ENCODE data around the gene AGBL3.
"Not testable (repeated sequence)": the region's sequence is repeated elsewhere in the genome, so short reads cannot be mapped to it uniquely, and the experiment has no call there.

Gene AGBL3

GRCh38 chr7:135170274-135170997 lies 184.1 kb downstream of the AGBL3 start, which contains the start of gene CYREN:
Gene CYREN (minus strand): TSS chr7:135170707. CDS start chr7:135168922, 1,785 bp downstream.
- DNase-seq, result peak; percentile 98

GRCh38 chr7:135170998-135171481 lies 184.7 kb downstream of the AGBL3 start:
- not testable (repeated sequence) for DNase-seq

- peak; percentile 95 for DNase-seq
Observed at GRCh38 chr7:135171581-135172291, 185.4 kb downstream of the AGBL3 start.

- not testable (repeated sequence) for DNase-seq
Observed at GRCh38 chr7:135173916-135174315, 187.6 kb downstream of the AGBL3 start.

- no peak for DNase-seq
Observed at GRCh38 chr7:135174941-135175340, 188.6 kb downstream of the AGBL3 start.

- DNase-seq, result no peak
Observed at GRCh38 chr7:135175931-135176330, 189.6 kb downstream of the AGBL3 start.

GRCh38 chr7:135177028-135177696 lies 190.9 kb downstream of the AGBL3 start:
- peak; percentile 94 for DNase-seq

- no peak for DNase-seq
Observed at GRCh38 chr7:135178364-135178763, 192.1 kb downstream of the AGBL3 start.

GRCh38 chr7:135179321-135179925 lies 193.1 kb downstream of the AGBL3 start:
- DNase-seq, result no peak

GRCh38 chr7:135180122-135180521 lies 193.8 kb downstream of the AGBL3 start:
- no peak for DNase-seq

GRCh38 chr7:135181261-135181928 lies 195.1 kb downstream of the AGBL3 start:
- no peak for DNase-seq

GRCh38 chr7:135181929-135182678 lies 195.8 kb downstream of the AGBL3 start:
- no peak for DNase-seq

- DNase-seq, result no peak
Observed at GRCh38 chr7:135183478-135183877, 197.2 kb downstream of the AGBL3 start.

- DNase-seq, result no peak
Observed at GRCh38 chr7:135184254-135184841, 198.0 kb downstream of the AGBL3 start.
